ENCODE results near the gene DOCK1.
"Not testable (repeated sequence)": the region's sequence is repeated elsewhere in the genome, so short reads cannot be mapped to it uniquely, and the experiment has no call there.

DOCK1 gene

DNA sequence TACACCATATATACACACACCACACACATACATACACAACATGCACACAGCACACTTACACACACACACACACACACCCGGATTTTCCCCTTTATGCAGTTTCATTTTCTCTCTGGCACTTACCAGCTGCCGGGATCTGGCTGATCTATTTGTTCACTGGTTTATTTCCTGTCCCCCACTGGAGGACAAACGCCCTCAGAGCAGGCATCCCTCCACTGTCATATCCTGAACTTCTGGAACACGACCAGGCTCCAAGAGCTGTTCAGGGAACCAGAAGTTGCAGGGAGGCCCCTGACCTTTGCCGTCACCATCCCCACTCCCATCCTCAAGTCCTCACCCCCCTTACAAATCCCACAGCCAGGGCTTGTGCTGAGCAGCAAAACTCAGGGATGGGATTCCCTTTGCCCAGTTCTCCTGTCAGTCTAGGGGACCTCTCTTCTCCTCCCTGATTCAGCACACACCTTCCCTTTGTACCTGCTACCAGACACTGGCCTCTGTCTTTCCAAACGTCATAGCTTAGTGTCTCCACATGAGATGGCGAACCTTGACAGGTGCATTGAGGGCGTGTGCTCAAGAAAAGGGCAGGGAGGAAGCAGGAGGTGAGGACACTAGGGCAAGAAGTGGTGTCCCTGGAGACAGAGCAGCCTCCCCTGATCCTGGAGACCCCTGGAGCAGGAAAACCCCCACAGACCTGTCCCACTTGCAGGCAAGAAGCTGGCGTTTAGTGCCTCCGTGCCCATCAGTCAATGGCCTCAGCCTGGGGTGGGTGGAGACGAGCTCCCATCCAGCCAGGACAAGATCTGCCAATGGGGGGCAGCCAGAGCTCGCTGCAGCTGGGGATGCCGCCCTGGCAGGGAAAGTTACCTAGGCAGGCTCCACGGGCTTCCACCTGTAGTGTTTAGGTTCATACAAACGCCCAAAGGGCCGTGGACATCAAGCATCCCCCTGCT, 12.7 kb upstream of the DOCK1 start:
- DNase-seq (ENCODE audit: low spot score) = no peak
- in situ Hi-C loops (cut with MboI; ENCODE audit: low sequenced_read_pairs, unreplicated experiment) = no loop called here
- TF ChIP-seq, protein P1, sequence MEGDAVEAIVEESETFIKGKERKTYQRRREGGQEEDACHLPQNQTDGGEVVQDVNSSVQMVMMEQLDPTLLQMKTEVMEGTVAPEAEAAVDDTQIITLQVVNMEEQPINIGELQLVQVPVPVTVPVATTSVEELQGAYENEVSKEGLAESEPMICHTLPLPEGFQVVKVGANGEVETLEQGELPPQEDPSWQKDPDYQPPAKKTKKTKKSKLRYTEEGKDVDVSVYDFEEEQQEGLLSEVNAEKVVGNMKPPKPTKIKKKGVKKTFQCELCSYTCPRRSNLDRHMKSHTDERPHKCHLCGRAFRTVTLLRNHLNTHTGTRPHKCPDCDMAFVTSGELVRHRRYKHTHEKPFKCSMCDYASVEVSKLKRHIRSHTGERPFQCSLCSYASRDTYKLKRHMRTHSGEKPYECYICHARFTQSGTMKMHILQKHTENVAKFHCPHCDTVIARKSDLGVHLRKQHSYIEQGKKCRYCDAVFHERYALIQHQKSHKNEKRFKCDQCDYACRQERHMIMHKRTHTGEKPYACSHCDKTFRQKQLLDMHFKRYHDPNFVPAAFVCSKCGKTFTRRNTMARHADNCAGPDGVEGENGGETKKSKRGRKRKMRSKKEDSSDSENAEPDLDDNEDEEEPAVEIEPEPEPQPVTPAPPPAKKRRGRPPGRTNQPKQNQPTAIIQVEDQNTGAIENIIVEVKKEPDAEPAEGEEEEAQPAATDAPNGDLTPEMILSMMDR (IDR thresholded peaks at IDR 0.05; ENCODE audit: borderline replicate concordance, control extremely low read depth, extremely low read depth, insufficient read depth, missing control alignments) = no peak

GRCh38 chr10:126893206-126893605, 12.0 kb upstream of the DOCK1 start:
- TF ChIP-seq, protein P1 (IDR thresholded peaks at IDR 0.05; ENCODE audit: borderline replicate concordance, control extremely low read depth, extremely low read depth, insufficient read depth, missing control alignments) = no peak
- in situ Hi-C loops (cut with MboI; ENCODE audit: low sequenced_read_pairs, unreplicated experiment) = no loop called here
- no peak for DNase-seq (ENCODE audit: low spot score)

GRCh38 chr10:126893841-126894240, 11.4 kb upstream of the DOCK1 start:
- TF ChIP-seq, protein P1 (IDR thresholded peaks at IDR 0.05; ENCODE audit: borderline replicate concordance, control extremely low read depth, extremely low read depth, insufficient read depth, missing control alignments) = no peak
- DNase-seq (ENCODE audit: low spot score) = no peak
- in situ Hi-C loops (cut with MboI; ENCODE audit: low sequenced_read_pairs, unreplicated experiment) = no loop called here

GRCh38 chr10:126895214-126895781, 9.9 kb upstream of the DOCK1 start:
- TF ChIP-seq, protein P1 (IDR thresholded peaks at IDR 0.05; ENCODE audit: borderline replicate concordance, control extremely low read depth, extremely low read depth, insufficient read depth, missing control alignments) = no peak
- no peak for DNase-seq (ENCODE audit: low spot score)
- in situ Hi-C loops (cut with MboI; ENCODE audit: low sequenced_read_pairs, unreplicated experiment) = no loop called here

DNA sequence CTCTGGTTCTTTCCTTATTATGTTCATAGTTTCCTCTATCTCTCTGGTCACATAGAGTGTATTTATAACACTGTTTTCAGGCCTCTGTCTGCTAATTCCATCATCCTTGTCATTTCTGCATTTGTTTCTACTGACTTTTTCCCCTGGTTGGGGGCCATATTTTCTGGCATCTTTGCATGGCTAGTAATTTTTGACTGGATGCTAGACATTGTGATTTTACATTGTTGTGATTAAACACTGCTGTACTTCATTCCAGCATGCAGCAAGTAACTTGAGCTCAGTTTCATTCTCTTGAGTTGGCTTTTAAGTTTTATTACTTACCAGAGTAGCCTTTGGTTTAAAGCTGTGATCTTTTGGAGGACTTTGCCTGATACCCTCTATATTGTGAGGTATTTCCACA, 6.8 kb upstream of the DOCK1 start:
- TF ChIP-seq, protein P1 (IDR thresholded peaks at IDR 0.05; ENCODE audit: borderline replicate concordance, control extremely low read depth, extremely low read depth, insufficient read depth, missing control alignments) = no peak
- no peak for DNase-seq (ENCODE audit: low spot score)
- in situ Hi-C loops (cut with MboI; ENCODE audit: low sequenced_read_pairs, unreplicated experiment) = no loop called here

GRCh38 chr10:126899529-126899928, 5.7 kb upstream of the DOCK1 start:
- DNase-seq (ENCODE audit: low spot score); in situ Hi-C loops (cut with MboI; ENCODE audit: low sequenced_read_pairs, unreplicated experiment): not testable (repeated sequence)

DNA sequence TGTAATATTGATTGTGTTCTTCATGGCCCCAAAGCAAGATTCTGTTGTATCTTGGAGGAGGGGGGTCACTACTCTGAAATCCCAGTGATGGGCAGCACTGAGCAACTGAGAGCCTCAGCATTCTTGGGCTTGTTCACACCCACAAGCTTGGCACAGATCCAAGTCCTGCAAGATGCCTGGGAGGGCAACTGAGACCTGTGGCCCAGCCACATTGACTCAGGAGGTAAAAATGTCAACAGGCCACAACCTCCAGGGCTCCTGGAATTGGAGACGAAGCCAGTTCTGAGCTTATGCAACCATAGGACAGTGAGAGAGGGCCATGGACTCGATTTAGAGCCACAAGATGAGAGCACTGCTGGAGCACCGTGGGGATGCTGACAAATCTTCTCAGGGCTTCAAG, 3.1 kb upstream of the DOCK1 start:
- no peak for DNase-seq (ENCODE audit: low spot score)
- TF ChIP-seq, protein P1 (IDR thresholded peaks at IDR 0.05; ENCODE audit: borderline replicate concordance, control extremely low read depth, extremely low read depth, insufficient read depth, missing control alignments) = no peak
- in situ Hi-C loops (cut with MboI; ENCODE audit: low sequenced_read_pairs, unreplicated experiment) = no loop called here
